ENCODE data around the gene OR2T6.

GRCh38 chr1:248376916-248377315 is 1.4 kb downstream of the OR2T6 start:
- TF ChIP-seq CTCF (optimal IDR thresholded peaks at IDR 0.05 in 1 of 3, IDR thresholded peaks at IDR 0.05 in 1 of 3, conservative IDR thresholded peaks at IDR 0.05 in 1 of 3; ENCODE audit: extremely low read depth in 1 of 3, insufficient read depth in 2 of 3, low read length in 3 of 3) = no peak
- TF ChIP-seq EZH2 (IDR thresholded peaks at IDR 0.05; ENCODE audit: low read length) = no peak

Data from keratinocyte (primary cell).